Neural progenitor cell (in vitro differentiated cells): ENCODE results near the gene RAB34.

Experiments used
- CTCF ChIP-seq: fragments of 200-600 bp; sonication (generic); IDR thresholded peaks from 2 replicates; pipeline ENCODE4 v1.5.1; 2017; ENCODE audit warnings: antibody characterized with exemption, mild to moderate bottlenecking
- EZH2 ChIP-seq: fragments of 200-600 bp; sonication (generic); IDR thresholded peaks from 2 replicates; pipeline ENCODE4 v1.6.1; 2017; ENCODE audit warnings: antibody characterized with exemption, mild to moderate bottlenecking, moderate library complexity
- EZH2phosphoT487 ChIP-seq: fragments of 200-600 bp; sonication (generic); IDR thresholded peaks from 2 replicates; pipeline ENCODE4 v1.6.1; 2017; ENCODE audit warnings: antibody characterized with exemption

- no peak for TF ChIP-seq CTCF
- TF ChIP-seq EZH2, result no peak
- TF ChIP-seq EZH2phosphoT487, result no peak
Measured at GRCh38 chr17:28751600-28752366, 34.1 kb upstream of the RAB34 start.
